ENCODE measurements around the gene IFTAP. TPM values are rescaled to one million over a fixed set of nuclear protein-coding genes. Genes with fewer than 3 reads are reported as not detected.

Gene IFTAP
- 18.5 and 23.7 TPM in 2 replicates for total RNA-seq

DNA sequence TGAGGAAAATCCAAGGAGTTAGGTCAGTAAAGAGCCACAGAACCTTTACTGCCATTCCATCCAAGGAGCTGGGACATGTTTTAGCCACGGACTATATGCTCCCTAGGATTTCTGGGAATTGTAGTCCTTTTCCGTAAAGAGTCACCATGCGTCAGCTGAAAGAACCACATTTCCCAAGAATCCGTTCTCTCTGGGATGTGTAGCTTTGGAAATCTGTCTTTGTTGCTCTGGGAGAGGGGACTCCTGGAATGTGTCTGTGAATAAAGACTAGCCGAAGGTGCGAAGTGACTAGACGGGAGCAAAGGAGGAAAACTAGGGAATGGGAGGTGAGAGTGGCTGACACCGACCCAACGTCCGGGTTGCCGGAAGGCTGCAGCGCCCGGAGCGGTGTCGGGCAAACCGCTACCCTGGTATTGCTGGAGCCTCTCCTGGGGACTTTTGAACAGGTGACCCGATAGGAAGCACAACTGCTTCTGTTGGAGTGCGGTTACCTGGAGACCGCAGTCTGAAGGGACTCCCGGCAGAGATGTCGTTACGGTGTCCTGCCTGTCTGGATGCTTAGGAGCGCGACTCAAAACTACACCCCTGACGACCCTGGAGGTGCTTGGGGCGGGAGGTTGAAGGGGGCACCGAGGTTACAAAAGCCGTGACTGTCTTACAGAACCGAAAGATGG lies at the start of gene IFTAP:
Gene IFTAP (plus strand): TSS at position 187 of the 674 bp plus-strand sequence. CDS start 15,602 bp downstream, outside the sequence.

DNA sequence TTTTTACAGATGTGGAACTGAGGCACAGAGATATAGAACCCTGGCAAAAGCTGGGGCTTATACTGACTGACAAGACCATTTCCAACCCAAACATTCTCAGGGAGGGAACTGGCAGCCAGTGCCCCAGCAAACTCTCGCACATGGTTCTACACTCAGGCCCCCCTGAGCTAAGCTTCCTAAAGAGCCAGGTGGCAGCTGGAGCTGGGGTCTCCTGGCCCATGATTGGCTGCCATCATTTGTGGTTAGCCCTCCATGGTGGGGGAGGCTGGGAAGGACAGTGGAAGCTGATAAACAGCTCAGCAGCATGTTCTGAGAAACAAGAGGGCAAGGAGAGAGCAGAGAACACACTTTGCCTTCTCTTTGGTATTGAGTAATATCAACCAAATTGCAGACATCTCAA lies 26.6 kb upstream of the IFTAP start, which contains the start of gene RAG1:
Gene RAG1 (plus strand): TSS at position 314 of the 400 bp plus-strand sequence. CDS start 5,298 bp downstream, outside the sequence.

GRCh38 chr11:36598051-36598450 lies 3.7 kb downstream of the IFTAP start, which contains the start of gene RAG2:
RAG2 (minus strand) TSS chr11:36598236; CDS start chr11:36594168, 4,068 bp downstream.

Other genes starting within 250 kb of the IFTAP start
- gene TRAF6, start 84.2 kb upstream of the IFTAP start, total RNA-seq = 8.8 and 9.2 TPM in 2 replicates
- 0.33 and 0.65 TPM in 2 replicates for gene RAG1, start 26.5 kb upstream of the IFTAP start, total RNA-seq
- gene RAG2, start 3.7 kb downstream of the IFTAP start, total RNA-seq = not detected in 2 replicates